Suprapubic skin (tissue), 4 donors: Measurements from ENCODE around the gene NR2F2. TPM values are rescaled to one million over a fixed set of nuclear protein-coding genes. Genes with fewer than 3 reads are reported as not detected.

Experiments used
- DNase-seq, 2 donors: peaks; one replicate each; pipeline ENCODE4 v3.0.0-alpha.2; 2019; ENCODE audit warnings: low spot score in 2 of 2
- H3K27ac ChIP-seq: fragments of 200-600 bp; sonication (generic); one replicate; pipeline ENCODE4 v1.5.1; 2019
- H3K27me3 ChIP-seq: fragments of 200-600 bp; sonication (generic); one replicate; pipeline ENCODE4 v1.5.1; 2019
- H3K36me3 ChIP-seq: fragments of 200-600 bp; sonication (generic); one replicate; pipeline ENCODE4 v1.5.1; 2019
- H3K4me1 ChIP-seq: fragments of 200-600 bp; sonication (generic); one replicate; pipeline ENCODE4 v1.5.1; 2019
- H3K4me3 ChIP-seq: fragments of 200-600 bp; sonication (generic); one replicate; pipeline ENCODE4 v1.5.1; 2019; ENCODE audit warnings: mild to moderate bottlenecking
- H3K9me3 ChIP-seq: fragments of 200-600 bp; sonication (generic); one replicate; pipeline ENCODE4 v1.5.1; 2019
- EP300 ChIP-seq: sonication (generic); formaldehyde crosslinking; IDR thresholded peaks from one replicate; pipeline ENCODE4 v1.6.1; 2017; ENCODE audit warnings: antibody characterized with exemption
- POLR2A ChIP-seq, 2 donors: fragments of 450-650 bp; IDR thresholded peaks; one replicate each; pipeline ENCODE4 v1.6.1; 2017; ENCODE audit warnings: antibody characterized with exemption in 2 of 2, mild to moderate bottlenecking in 2 of 2, moderate library complexity in 2 of 2
- POLR2AphosphoS5 ChIP-seq, 3 donors: sonication (generic); formaldehyde crosslinking; IDR thresholded peaks; one replicate each; pipeline ENCODE4 v1.6.1; 2017; ENCODE audit warnings: antibody characterized with exemption in 3 of 3
- WGBS: methylation state at CpG from one replicate; pipeline ENCODE4 v1.1.5; 2018; 5-methylcytosine and 5-hydroxymethylcytosine counted together
- total RNA-seq, 4 donors: library from RNA; depleted of rRNA; stranded (reverse); fragments of >200 nt; gene quantifications; one replicate each; pipeline ENCODE4 v1.1.0, GENCODE V29; 2016
- TF ChIP-seq, protein P1 (sequence below), 2 donors: fragments of 200-600 bp in 1 of 2; fragments of 450-650 bp in 1 of 2; sonication (generic) in 1 of 2; IDR thresholded peaks; one replicate each; pipeline ENCODE4 v1.5.1; 2016 to 2019; ENCODE audit warnings: antibody characterized with exemption in 2 of 2, mild to moderate bottlenecking in 1 of 2, moderate library complexity in 1 of 2

The NR2F2 gene
- total RNA-seq, 4 donors from 2014 or later = 4.0 to 12.7 (median 7.1) TPM

DNA sequence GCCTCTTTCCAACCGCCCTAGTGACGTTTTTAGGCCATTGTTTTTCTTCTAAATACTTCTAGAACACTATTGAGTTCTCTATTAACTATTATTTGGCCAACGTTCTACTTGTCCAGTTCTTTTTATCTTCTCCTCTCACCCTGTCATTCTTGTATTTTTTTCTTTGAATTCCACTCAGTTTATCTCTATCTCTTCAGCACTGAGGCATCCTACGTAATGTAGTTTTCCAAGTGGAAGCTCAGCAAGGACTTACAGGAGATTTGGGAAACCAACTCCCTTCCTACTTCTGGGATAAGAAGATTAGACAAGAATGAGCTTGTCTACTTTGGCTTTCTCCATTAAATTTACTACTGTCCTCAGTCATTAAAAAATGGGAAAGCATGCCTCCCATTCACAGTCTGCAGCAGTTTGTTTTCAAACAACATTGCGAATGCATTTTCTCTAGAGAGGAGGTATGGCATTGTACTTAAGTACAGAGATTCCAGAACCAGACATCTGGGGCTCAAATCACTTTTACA, 21.3 kb upstream of the NR2F2 start:
- H3K27ac ChIP-seq = no peak overlapping the region

DNA sequence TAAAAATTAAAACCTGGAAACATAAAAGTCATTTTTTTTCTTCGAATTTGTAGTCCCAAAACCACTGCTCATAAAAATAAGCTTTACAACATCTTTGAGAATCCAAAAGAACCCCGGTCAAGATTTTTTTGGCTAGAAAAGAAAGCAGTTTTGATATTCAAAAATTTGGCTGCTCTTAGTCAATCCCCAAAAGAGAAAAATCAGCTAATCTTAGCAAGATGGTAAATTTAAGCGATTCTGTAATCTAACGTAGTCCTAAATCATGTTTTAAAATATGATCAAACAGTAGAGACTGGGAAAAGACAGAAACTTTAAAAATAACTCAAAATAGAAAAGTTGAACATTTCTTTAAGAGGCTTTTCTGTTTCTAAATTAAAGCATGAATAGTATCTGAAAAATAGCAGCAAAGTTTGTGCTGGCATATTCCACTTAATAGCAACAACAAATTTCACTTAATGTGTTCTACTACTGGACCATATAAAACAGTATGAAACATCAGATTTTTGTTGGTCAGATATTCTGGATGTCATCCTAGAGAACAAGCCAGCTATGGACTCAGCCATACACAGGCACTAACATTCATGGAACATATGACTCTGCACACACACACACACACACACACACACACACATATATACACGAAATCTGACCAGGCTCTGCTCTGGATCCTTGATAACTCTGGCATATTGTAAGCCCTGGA, 19.1 kb upstream of the NR2F2 start:
- Histone ChIP-seq H3K36me3 (no peaks in the 10 kb centered on the region), H3K27ac (no peak overlapping the region), H3K9me3 (no peaks in the 10 kb centered on the region), H3K27me3 (peaks cover 23% of the 10 kb centered on the region), H3K4me3 (no peak overlapping the region), H3K4me1 (peaks cover 8% of the 10 kb centered on the region)
- DNase-seq = no peak
- TF ChIP-seq POLR2AphosphoS5 (IDR thresholded peaks at IDR 0.05) (no peak), POLR2A (IDR thresholded peaks at IDR 0.05) (no peak), EP300 (no peak)
- TF ChIP-seq, protein P1, sequence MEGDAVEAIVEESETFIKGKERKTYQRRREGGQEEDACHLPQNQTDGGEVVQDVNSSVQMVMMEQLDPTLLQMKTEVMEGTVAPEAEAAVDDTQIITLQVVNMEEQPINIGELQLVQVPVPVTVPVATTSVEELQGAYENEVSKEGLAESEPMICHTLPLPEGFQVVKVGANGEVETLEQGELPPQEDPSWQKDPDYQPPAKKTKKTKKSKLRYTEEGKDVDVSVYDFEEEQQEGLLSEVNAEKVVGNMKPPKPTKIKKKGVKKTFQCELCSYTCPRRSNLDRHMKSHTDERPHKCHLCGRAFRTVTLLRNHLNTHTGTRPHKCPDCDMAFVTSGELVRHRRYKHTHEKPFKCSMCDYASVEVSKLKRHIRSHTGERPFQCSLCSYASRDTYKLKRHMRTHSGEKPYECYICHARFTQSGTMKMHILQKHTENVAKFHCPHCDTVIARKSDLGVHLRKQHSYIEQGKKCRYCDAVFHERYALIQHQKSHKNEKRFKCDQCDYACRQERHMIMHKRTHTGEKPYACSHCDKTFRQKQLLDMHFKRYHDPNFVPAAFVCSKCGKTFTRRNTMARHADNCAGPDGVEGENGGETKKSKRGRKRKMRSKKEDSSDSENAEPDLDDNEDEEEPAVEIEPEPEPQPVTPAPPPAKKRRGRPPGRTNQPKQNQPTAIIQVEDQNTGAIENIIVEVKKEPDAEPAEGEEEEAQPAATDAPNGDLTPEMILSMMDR (IDR thresholded peaks at IDR 0.05) = no peak
- 61% methylated on average over 5 of the region's 5 CpGs for WGBS

More for the DNA sequence above, 21.3 kb upstream of the NR2F2 start:
- Histone ChIP-seq H3K36me3 (no peaks in the 10 kb centered on the region), H3K4me3 (no peak overlapping the region), H3K9me3 (no peaks in the 10 kb centered on the region), H3K4me1 (peaks cover 8% of the 10 kb centered on the region), H3K27me3 (peaks cover 5% of the 10 kb centered on the region)
- no peak for TF ChIP-seq POLR2A (IDR thresholded peaks at IDR 0.05)
- no peak for TF ChIP-seq EP300
- TF ChIP-seq, protein P1 (IDR thresholded peaks at IDR 0.05) = no peak
- no peak for DNase-seq
- 66% methylated on average over 5 of the region's 5 CpGs for WGBS

DNA sequence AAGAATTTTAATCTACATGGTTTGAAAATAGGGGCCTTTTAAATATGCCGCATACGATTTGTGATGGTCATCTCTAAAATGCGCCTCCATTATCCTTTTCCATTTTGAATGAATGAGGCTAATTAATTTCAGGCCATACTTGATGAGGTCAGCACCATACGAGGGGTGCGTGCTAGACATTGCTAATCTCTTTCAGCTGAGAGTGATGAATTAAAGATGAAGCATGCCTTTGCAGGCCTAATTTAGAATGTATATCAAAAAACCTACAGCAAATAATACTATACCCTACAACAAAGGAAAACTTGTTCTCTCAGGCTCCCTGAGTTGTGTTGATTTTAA, 18.6 kb upstream of the NR2F2 start:
- no peak overlapping the region for H3K27ac ChIP-seq
- 76% methylated on average over 5 of the region's 5 CpGs for WGBS

DNA sequence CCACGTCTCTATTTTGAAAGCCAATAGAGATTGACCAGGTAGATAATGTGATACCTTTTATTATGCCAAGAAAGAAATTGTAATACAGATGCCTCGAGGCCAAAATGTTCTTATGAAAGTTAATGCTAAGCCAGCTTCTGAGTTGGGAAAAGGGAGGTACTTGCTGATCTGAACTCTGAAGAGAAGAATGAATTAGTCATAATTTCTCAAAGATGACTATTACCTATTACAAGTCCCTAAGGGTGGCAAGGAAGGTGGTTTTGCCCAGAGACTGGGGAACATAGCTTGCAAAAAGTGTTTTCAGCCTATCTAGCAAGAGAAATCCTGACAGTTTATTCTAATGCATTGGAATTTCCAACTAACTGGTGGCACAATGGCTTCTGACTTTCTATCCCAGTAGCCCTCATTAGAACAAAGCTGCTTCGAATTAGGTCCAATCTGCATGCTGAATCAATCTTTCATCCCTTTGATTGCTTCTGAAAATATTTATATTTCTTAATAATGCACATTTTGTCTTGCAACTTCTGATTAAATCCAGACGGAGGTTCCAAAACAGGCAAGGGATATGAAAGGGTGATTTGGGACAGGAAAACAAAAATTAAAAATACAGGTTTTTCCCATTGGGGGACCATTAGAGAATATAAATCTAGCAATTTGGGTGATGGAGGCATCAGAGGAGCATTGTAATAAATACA, 17.7 kb upstream of the NR2F2 start:
- H3K4me1 ChIP-seq = peaks cover 8% of the 10 kb centered on the region
- TF ChIP-seq EP300 (no peak), POLR2AphosphoS5 (IDR thresholded peaks at IDR 0.05) (no peak), POLR2A (IDR thresholded peaks at IDR 0.05) (no peak)
- TF ChIP-seq, protein P1 (IDR thresholded peaks at IDR 0.05) = no peak
- no peak overlapping the region for H3K4me3 ChIP-seq
- 50% methylated on average over 4 of the region's 4 CpGs for WGBS
- no peak for DNase-seq
- H3K27ac ChIP-seq = no peak overlapping the region
- H3K36me3 ChIP-seq = no peaks in the 10 kb centered on the region
- H3K27me3 ChIP-seq = peaks cover 30% of the 10 kb centered on the region
- H3K9me3 ChIP-seq = no peaks in the 10 kb centered on the region

More for the DNA sequence above, 18.6 kb upstream of the NR2F2 start:
- Histone ChIP-seq H3K27me3 (peaks cover 23% of the 10 kb centered on the region), H3K4me3 (no peak overlapping the region), H3K9me3 (no peaks in the 10 kb centered on the region), H3K4me1 (peaks cover 8% of the 10 kb centered on the region), H3K36me3 (no peaks in the 10 kb centered on the region)
- no peak for DNase-seq
- no peak for TF ChIP-seq POLR2AphosphoS5 (IDR thresholded peaks at IDR 0.05)
- TF ChIP-seq EP300 = no peak
- no peak for TF ChIP-seq POLR2A (IDR thresholded peaks at IDR 0.05)
- TF ChIP-seq, protein P1 (IDR thresholded peaks at IDR 0.05) = no peak

DNA sequence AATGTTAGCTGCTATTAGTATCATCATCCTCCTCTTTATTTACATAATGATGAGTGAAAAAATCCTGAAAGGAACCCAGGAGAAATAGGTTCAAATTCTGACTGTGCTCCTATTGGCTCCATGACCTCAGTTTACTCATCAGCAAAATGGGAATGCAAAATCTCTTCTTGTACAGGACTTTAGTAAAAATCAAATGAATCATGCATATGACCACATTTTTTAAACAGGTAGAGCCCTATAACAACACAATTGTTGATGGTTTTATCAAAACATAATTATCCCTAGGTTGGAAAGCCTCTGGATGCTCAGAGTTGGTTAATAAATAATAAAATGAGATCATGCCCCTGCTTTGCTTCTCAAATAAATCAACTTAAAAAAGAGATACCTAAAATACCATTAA, 16.0 kb upstream of the NR2F2 start:
- peaks cover 8% of the 10 kb centered on the region for H3K4me1 ChIP-seq
- no peak overlapping the region for H3K27ac ChIP-seq
- no peaks in the 10 kb centered on the region for H3K9me3 ChIP-seq
- H3K4me3 ChIP-seq = no peak overlapping the region
- H3K36me3 ChIP-seq = no peaks in the 10 kb centered on the region
- TF ChIP-seq POLR2AphosphoS5 (IDR thresholded peaks at IDR 0.05) (no peak), POLR2A (IDR thresholded peaks at IDR 0.05) (no peak), EP300 (no peak)
- TF ChIP-seq, protein P1 (IDR thresholded peaks at IDR 0.05) = no peak
- H3K27me3 ChIP-seq = peaks cover 42% of the 10 kb centered on the region
- DNase-seq = no peak
